AML-193 (cell line): Measurements from ENCODE around the gene KCNG2.

Source experiments
- DNase-seq, 2 experiments: peaks; one replicate each; lab custom pipeline; 2025; lab: John Stamatoyannopoulos, UW

The KCNG2 gene

DNA sequence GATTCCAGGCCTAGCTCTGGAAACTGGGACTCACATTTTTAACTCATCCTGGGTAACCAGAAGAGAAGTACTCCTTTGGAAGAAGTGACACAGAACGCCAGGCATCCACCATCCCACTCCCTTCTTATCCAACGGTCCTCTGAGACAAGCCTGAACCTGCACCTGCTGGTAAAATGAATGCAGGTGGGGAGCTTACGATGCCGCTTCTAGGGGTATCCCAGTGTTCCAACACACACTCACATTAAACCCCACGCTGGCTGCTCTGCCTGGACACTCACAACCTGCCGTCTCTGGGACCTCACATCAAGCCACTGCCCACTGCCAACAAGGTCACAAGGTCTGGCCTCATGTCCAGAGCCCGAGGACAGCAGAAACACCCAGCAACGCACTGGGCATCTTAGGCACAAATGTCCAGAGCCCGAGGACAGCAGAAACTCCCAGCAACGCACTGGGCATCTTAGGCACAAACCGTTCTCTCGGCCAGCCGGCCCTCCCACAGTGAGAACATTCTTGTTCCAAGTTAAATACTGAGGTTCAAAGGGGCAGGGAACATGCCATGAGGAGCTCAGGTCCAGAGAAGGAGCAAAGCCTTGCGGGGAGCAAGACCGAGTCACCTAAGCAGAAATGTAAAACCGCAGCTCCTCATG lies 143.9 kb downstream of the KCNG2 start:
- no peak for DNase-seq

- no peak for DNase-seq
These were observed 144.5 kb downstream of the KCNG2 start for GRCh38 chr18:79942211-79942610.

- no peak for DNase-seq
These were observed 145.3 kb downstream of the KCNG2 start for GRCh38 chr18:79942786-79943607.

- DNase-seq = no peak
These were observed 145.9 kb downstream of the KCNG2 start for GRCh38 chr18:79943608-79944125.

- DNase-seq = no peak
These were observed 146.5 kb downstream of the KCNG2 start for GRCh38 chr18:79944126-79944731.

DNA sequence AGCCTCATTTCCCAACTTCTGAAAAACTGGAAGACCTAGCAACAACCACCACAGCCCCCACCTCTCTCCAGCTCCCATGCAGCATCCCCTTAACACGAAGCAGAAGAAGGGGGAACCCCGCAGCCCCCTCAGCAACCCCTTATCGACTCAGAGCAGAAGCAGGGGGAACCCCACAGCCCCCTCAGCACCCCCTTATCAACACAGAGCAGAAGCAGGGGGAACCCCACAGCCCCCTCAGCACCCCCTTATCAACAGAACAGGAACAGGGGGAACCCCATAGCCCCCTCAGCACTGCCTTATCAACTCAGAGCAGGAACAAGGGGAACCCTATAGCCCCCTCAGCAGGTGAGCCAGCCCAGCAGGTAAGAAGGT lies 147.0 kb downstream of the KCNG2 start:
- DNase-seq = no peak

GRCh38 chr18:79945118-79946042 lies 147.6 kb downstream of the KCNG2 start:
- DNase-seq = no peak

DNA sequence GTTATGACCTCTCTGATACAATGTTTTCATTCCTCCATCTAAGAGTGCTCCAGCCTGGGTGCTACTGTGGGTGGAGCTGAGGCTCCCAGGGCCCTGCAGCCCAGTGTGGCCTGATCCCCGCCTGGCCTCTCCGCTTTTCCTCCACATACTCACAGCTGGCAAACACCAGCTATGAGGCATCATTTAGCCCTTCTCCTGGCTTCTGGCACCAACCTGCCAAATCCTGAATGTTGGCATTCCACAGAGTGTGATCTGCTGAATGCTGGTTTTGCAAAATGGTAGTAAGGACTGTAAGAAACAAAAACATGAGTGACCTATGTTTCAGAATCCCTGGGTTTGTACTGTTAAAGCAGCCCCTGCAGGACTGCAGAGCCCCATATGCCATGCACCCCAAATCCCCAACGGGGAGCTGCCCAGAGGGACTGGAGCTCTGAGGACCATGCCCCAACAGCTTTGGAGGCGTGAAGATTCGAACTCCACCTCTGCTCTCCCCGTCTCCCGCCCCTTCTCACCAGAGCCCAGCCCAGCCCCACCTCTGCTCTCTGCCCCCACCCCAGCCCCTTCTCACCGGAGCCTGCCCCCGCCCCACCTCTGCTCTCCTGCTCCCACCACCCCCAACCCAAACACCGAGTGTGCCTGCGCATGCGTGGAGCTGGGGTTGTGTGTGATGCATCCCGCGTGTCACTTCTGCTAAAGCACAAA lies 149.5 kb downstream of the KCNG2 start:
- DNase-seq = no peak

- DNase-seq = no peak
These were observed 150.3 kb downstream of the KCNG2 start for GRCh38 chr18:79947881-79948610.

GRCh38 chr18:79948719-79949411 lies 151.1 kb downstream of the KCNG2 start:
- no peak for DNase-seq
